HCT116 (cell line): ENCODE measurements around the gene PIK3R2. TPM values are rescaled to one million over a fixed set of nuclear protein-coding genes. Genes with fewer than 3 reads are reported as not detected.

Experiments
- ATAC-seq: fragments of 200-7000 bp; cut with Tn5 transposase; 2 replicates; pipeline ENCODE4 v1.9.1; 2020; ENCODE audit warnings: mild to moderate bottlenecking, moderate library complexity
- BruUV-seq: library from RNA; stranded (reverse); fragments of 400-500 nt; replicated peaks from 2 replicates; lab custom pipeline; 2021; lab: Mats Ljungman, UMichigan
- CTCF ChIA-PET: fragments of 300-600 bp; sonication (Branson Sonifier 250); formaldehyde crosslinking; loops from one replicate; lab custom pipeline; 2021; ENCODE audit warnings: antibody characterized with exemption; lab: Charles Lee
- POLR2A ChIA-PET: fragments of 300-600, 350-600 bp; sonication (Branson Sonifier 250); formaldehyde crosslinking; loops from one replicate; lab custom pipeline; 2021; ENCODE audit warnings: antibody characterized with exemption; lab: Charles Lee
- RAD21 ChIA-PET, 2 experiments: fragments of 300-600 bp; sonication (Branson Sonifier 250); formaldehyde crosslinking; loops; one replicate each; lab custom pipeline; 2023; ENCODE audit warnings: low total read pairs in 2 of 2; ENCODE audit not compliant: uncharacterized antibody in 2 of 2, unreplicated experiment in 2 of 2, low non-redundant PET in 1 of 2; lab: Charles Lee
- DNase-seq: peaks from one replicate; pipeline ENCODE4 v3.0.0-alpha.2; 2010; ENCODE audit warnings: low read depth, low spot score
- H2AFZ ChIP-seq: fragments of 200-600 bp; shearing (Covaris generic), sonication (generic); 2 replicates; pipeline ENCODE4 v1.6.1; 2017; ENCODE audit warnings: low read depth, mixed run types, mixed read lengths, antibody characterized with exemption, low read length; ENCODE audit not compliant: poor library complexity, severe bottlenecking
- H3K27ac ChIP-seq: 2 replicates; pipeline ENCODE4 v1.5.1; 2012; ENCODE audit warnings: low read depth, low read length
- H3K27me3 ChIP-seq: fragments of 200-600 bp; sonication (generic); 2 replicates; pipeline ENCODE4 v1.6.1; 2016; ENCODE audit warnings: mixed run types, low read length, mixed read lengths; ENCODE audit not compliant: insufficient read depth
- H3K36me3 ChIP-seq, 2 experiments: fragments of 200-500 bp in 1 of 2; fragments of 200-600 bp in 1 of 2; sonication (Bioruptor generic) in 1 of 2; sonication (generic) in 1 of 2; 2 replicates each; pipeline versions ENCODE4 v1.5.1 to v1.6.1; 2014 to 2016; ENCODE audit warnings: low read length in 2 of 2, inconsistent platforms in 1 of 2, mixed read lengths in 1 of 2, mixed run types in 1 of 2; ENCODE audit not compliant: insufficient read depth in 2 of 2, control insufficient read depth in 1 of 2
- H3K4me1 ChIP-seq, 2 experiments: fragments of 200-600 bp in 1 of 2; sonication (generic) in 1 of 2; 2 replicates each; pipeline versions ENCODE4 v1.5.1 to v1.6.1; 2012 to 2017; ENCODE audit warnings: low read length in 2 of 2, inconsistent platforms in 1 of 2, mild to moderate bottlenecking in 1 of 2, mixed read lengths in 1 of 2, mixed run types in 1 of 2, moderate library complexity in 1 of 2; ENCODE audit not compliant: insufficient read depth in 2 of 2, control insufficient read depth in 1 of 2
- H3K4me2 ChIP-seq: fragments of 200-600 bp; sonication (generic); 2 replicates; pipeline ENCODE4 v1.6.1; 2017; ENCODE audit warnings: mixed run types, low read length, mixed read lengths
- H3K4me3 ChIP-seq, 2 experiments: fragments of 200-600 bp in 1 of 2; sonication (generic) in 1 of 2; replicated peaks in 1 of 2; 2 replicates each; pipeline ENCODE4 v1.5.1; 2011 to 2016; ENCODE audit warnings: low read length in 2 of 2, control low read depth in 1 of 2, low read depth in 1 of 2, mild to moderate bottlenecking in 1 of 2, mixed read lengths in 1 of 2, mixed run types in 1 of 2
- H3K79me2 ChIP-seq: fragments of 200-600 bp; sonication (generic); 2 replicates; pipeline ENCODE4 v1.6.1; 2017; ENCODE audit warnings: mild to moderate bottlenecking, mixed run types, low read length, moderate library complexity, mixed read lengths; ENCODE audit not compliant: insufficient read depth
- H3K9ac ChIP-seq: fragments of 200-600 bp; sonication (generic); 2 replicates; pipeline ENCODE4 v1.6.1; 2016; ENCODE audit warnings: low read length, mixed read lengths
- H3K9me2 ChIP-seq: fragments of 200-600 bp; sonication (generic), shearing (Covaris generic); 2 replicates; pipeline ENCODE4 v1.6.1; 2017; ENCODE audit warnings: mixed run types, mild to moderate bottlenecking, moderate library complexity; ENCODE audit not compliant: insufficient read depth
- H3K9me3 ChIP-seq, 2 experiments: fragments of 200-500 bp in 1 of 2; fragments of 200-600 bp in 1 of 2; sonication (Bioruptor generic) in 1 of 2; sonication (generic) in 1 of 2; 2 replicates each; pipeline ENCODE4 v1.6.1; 2014 to 2017; ENCODE audit warnings: low read length in 2 of 2, mixed read lengths in 2 of 2, inconsistent platforms in 1 of 2, low read depth in 1 of 2, mild to moderate bottlenecking in 1 of 2, mixed run types in 1 of 2, moderate library complexity in 1 of 2; ENCODE audit not compliant: control insufficient read depth in 1 of 2, insufficient read depth in 1 of 2
- H4K20me1 ChIP-seq: fragments of 200-600 bp; sonication (generic), shearing (Covaris generic); 2 replicates; pipeline ENCODE4 v1.6.1; 2017; ENCODE audit warnings: mixed run types, mild to moderate bottlenecking, moderate library complexity; ENCODE audit not compliant: insufficient read depth
- POLR2A ChIP-seq: IDR thresholded peaks from 2 replicates; pipeline ENCODE4 v1.7.0; 2011; ENCODE audit warnings: borderline replicate concordance; ENCODE audit not compliant: insufficient read depth, insufficient read length; ENCODE audit errors: extremely low read depth
- RAD21 ChIP-seq: IDR thresholded peaks from 2 replicates; pipeline ENCODE4 v1.6.1; 2012; ENCODE audit warnings: low read depth, mild to moderate bottlenecking
- YY1 ChIP-seq: IDR thresholded peaks from 2 replicates; pipeline ENCODE4 v1.6.1; 2011; ENCODE audit warnings: low read length, low read depth, moderate library complexity, mild to moderate bottlenecking; ENCODE audit not compliant: insufficient replicate concordance; ENCODE audit errors: extremely low read depth
- intact Hi-C: fragments of 100-400 bp; cut with micrococcal nuclease; formaldehyde crosslinking; loops from 2 replicates; pipeline ENCODE4 v1.10.0; 2022
- total RNA-seq: library from RNA; stranded (reverse); gene quantifications from one replicate; pipeline ENCODE4 v1.2.1, GENCODE V29; 2021; ENCODE audit not compliant: unreplicated experiment
- TF ChIP-seq, protein P1 (sequence below), 3 experiments: fragments of 200-600 bp in 1 of 3; sonication (generic) in 1 of 3; IDR thresholded peaks in 2 of 3; conservative IDR thresholded peaks in 1 of 3; 2 replicates each; pipeline ENCODE4 v1.5.1; 2012 to 2017; ENCODE audit warnings: low read depth in 2 of 3, low read length in 2 of 3, antibody characterized with exemption in 1 of 3, borderline replicate concordance in 1 of 3, control low read depth in 1 of 3, mild to moderate bottlenecking in 1 of 3, mixed read lengths in 1 of 3, mixed run types in 1 of 3, moderate library complexity in 1 of 3; ENCODE audit not compliant: insufficient read depth in 1 of 3

The PIK3R2 gene
- total RNA-seq, 1 experiment from 2014 or later: 53.4 TPM

DNA sequence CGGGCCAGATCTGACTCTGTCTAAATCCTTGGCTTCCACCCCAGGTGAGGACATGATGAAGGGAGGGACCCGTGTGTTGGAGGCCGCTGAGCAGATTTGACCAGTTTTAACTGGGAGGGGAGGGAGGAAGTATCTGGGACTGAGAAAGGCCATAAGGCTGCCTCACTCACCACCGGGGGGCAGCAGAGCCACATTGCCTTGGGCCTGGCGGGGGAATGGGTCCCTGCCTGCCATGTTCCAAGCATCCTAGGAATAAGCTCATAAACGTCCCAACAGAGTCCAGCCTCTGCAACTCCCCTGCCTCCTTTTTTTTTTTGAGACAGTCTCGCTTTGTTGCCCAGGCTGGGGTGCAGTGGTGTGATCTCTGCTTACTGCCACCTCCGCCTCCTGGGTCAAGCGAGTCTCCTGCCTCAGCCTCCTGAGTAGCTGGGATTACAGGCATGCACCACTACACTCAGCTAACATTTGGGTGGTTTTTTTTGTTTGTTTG is 39.9 kb upstream of the PIK3R2 start:
- H3K27ac ChIP-seq: peak overlapping the region; percentile 8; the same call in 1 of the 2 replicates
- H3K9ac ChIP-seq: 0 out of 2 replicates have a peak overlapping the region, but pooled peaks have one; percentile 7
- H4K20me1 ChIP-seq: no peaks in the 10 kb centered on the region
- H2AFZ ChIP-seq: no peak overlapping the region
- H3K4me2 ChIP-seq: peak overlapping the region; percentile 8; the same call in 1 of the 2 replicates
- ChIA-PET POLR2A (interaction anchor here (1.0 to 1.3 kb wide), 2 partner anchors 39 to 297 kb away, joined by 3 read pairs; partner anchors contain the start of gene PIK3R2), RAD21 (interaction anchor here (0.6 to 1.4 kb wide), 5 partner anchors 53 to 139 kb away, joined by 3 to 8 read pairs (median 4); partner anchors contain the start of gene RAB3A (in 1 of the 2)), CTCF (interaction anchor here (0.6 to 3.0 kb wide), 33 partner anchors 10 to 298 kb away, joined by 3 to 24 read pairs (median 4); partner anchors contain the start of genes MAST3, MPV17L2, PIK3R2 and RAB3A)
- no peaks in the 10 kb centered on the region for H3K79me2 ChIP-seq
- DNase-seq: peak; percentile 51
- no peaks in the 10 kb centered on the region for H3K9me2 ChIP-seq
- peaks cover 26 to 37% of the 10 kb centered on the region in 2 experiments for H3K4me1 ChIP-seq
- TF ChIP-seq RAD21 (peak; percentile 86), POLR2A (no peak), YY1 (peak; percentile 27)
- TF ChIP-seq, protein P1, sequence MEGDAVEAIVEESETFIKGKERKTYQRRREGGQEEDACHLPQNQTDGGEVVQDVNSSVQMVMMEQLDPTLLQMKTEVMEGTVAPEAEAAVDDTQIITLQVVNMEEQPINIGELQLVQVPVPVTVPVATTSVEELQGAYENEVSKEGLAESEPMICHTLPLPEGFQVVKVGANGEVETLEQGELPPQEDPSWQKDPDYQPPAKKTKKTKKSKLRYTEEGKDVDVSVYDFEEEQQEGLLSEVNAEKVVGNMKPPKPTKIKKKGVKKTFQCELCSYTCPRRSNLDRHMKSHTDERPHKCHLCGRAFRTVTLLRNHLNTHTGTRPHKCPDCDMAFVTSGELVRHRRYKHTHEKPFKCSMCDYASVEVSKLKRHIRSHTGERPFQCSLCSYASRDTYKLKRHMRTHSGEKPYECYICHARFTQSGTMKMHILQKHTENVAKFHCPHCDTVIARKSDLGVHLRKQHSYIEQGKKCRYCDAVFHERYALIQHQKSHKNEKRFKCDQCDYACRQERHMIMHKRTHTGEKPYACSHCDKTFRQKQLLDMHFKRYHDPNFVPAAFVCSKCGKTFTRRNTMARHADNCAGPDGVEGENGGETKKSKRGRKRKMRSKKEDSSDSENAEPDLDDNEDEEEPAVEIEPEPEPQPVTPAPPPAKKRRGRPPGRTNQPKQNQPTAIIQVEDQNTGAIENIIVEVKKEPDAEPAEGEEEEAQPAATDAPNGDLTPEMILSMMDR (IDR thresholded peaks at IDR 0.05 in 2 of 3, conservative IDR thresholded peaks at IDR 0.05 in 1 of 3; ENCODE audit: borderline replicate concordance in 1 of 3, insufficient read depth in 1 of 3, low read depth in 2 of 3, low read length in 2 of 3): peak; percentile 78 to 96 (median 89)
- ATAC-seq: peak; percentile 72
- H3K4me3 ChIP-seq: no peak overlapping the region
- H3K36me3 ChIP-seq: peaks cover 0 to 3% of the 10 kb centered on the region in 2 experiments; a peak in 1 of 4 replicates
- H3K27me3 ChIP-seq: no peaks in the 10 kb centered on the region
- no peaks in the 10 kb centered on the region for H3K9me3 ChIP-seq
- intact Hi-C loops: loop anchor here (1.0 to 2.0 kb wide), 2 partner anchors 55 to 138 kb away; no protein-coding TSS in a partner anchor
- no TSS peak for BruUV-seq
